ENCODE results near the gene TLCD5. TPM values are rescaled to one million over a fixed set of nuclear protein-coding genes. Genes with fewer than 3 reads are reported as not detected.

Gene TLCD5
- total and polyA plus RNA-seq, 2 donors from 2014 or later, result 4.9 to 6.0 TPM

GRCh38 chr11:120358729-120359128 lies 33.6 kb downstream of the TLCD5 start:
- no peaks in the 10 kb centered on the region for H3K27me3 ChIP-seq (ENCODE audit: control insufficient read depth, insufficient read depth, low read length)
- no peak overlapping the region for H3K9ac ChIP-seq (ENCODE audit: low read length in 3 of 3)
- peaks cover 0 to 2% (median 2%) of the 10 kb centered on the region in 3 donors for H3K4me1 ChIP-seq (ENCODE audit: control insufficient read depth in 2 of 3, insufficient read depth in 2 of 3, low read depth in 1 of 3, low read length in 3 of 3)
- FAIRE-seq (no peak), DNase-seq (no peak)
- intact Hi-C loops (cut with DNase I), result no loop called here
- no peaks in the 10 kb centered on the region for H3K36me3 ChIP-seq (ENCODE audit: control insufficient read depth in 2 of 3, insufficient read depth in 3 of 3, low read length in 3 of 3)
- no peaks in the 10 kb centered on the region for H3K9me3 ChIP-seq (ENCODE audit: control insufficient read depth in 2 of 3, insufficient read depth in 1 of 3, low read length in 3 of 3)
- H3K27ac ChIP-seq (ENCODE audit: low read depth in 2 of 2, low read length in 2 of 2), result no peak overlapping the region
- H3K4me3 ChIP-seq (ENCODE audit: low read length in 3 of 3), result no peak overlapping the region
- TF ChIP-seq CTCF (IDR thresholded peaks at IDR 0.05; ENCODE audit: borderline replicate concordance, extremely low read depth, insufficient read depth), result no peak

GRCh38 chr11:120363436-120363835 lies 38.3 kb downstream of the TLCD5 start:
- Histone ChIP-seq H3K4me1 (ENCODE audit: control insufficient read depth in 2 of 3, insufficient read depth in 2 of 3, low read depth in 1 of 3, low read length in 3 of 3) (peaks cover 0 to 2% (median 0%) of the 10 kb centered on the region in 3 donors), H3K27ac (ENCODE audit: low read depth in 2 of 2, low read length in 2 of 2) (no peak overlapping the region), H3K9me3 (ENCODE audit: control insufficient read depth in 2 of 3, insufficient read depth in 1 of 3, low read length in 3 of 3) (no peaks in the 10 kb centered on the region), H3K36me3 (ENCODE audit: control insufficient read depth in 2 of 3, insufficient read depth in 3 of 3, low read length in 3 of 3) (no peaks in the 10 kb centered on the region), H3K4me3 (ENCODE audit: low read length in 3 of 3) (no peak overlapping the region), H3K9ac (ENCODE audit: low read length in 3 of 3) (no peak overlapping the region), H3K27me3 (ENCODE audit: control insufficient read depth, insufficient read depth, low read length) (no peaks in the 10 kb centered on the region)
- FAIRE-seq (no peak), DNase-seq (no peak)
- no peak for TF ChIP-seq CTCF (IDR thresholded peaks at IDR 0.05; ENCODE audit: borderline replicate concordance, extremely low read depth, insufficient read depth)
- intact Hi-C loops (cut with DNase I), result no loop called here

- intact Hi-C loops (cut with DNase I), result no loop called here
- no peak overlapping the region for H3K4me3 ChIP-seq (ENCODE audit: low read length in 3 of 3)
- H3K9ac ChIP-seq (ENCODE audit: low read length in 3 of 3), result no peak overlapping the region
- no peaks in the 10 kb centered on the region for H3K36me3 ChIP-seq (ENCODE audit: control insufficient read depth in 2 of 3, insufficient read depth in 3 of 3, low read length in 3 of 3)
- no peak for FAIRE-seq
- DNase-seq, result no peak
- H3K27me3 ChIP-seq (ENCODE audit: control insufficient read depth, insufficient read depth, low read length), result no peaks in the 10 kb centered on the region
- H3K4me1 ChIP-seq (ENCODE audit: control insufficient read depth in 2 of 3, insufficient read depth in 2 of 3, low read depth in 1 of 3, low read length in 3 of 3), result no peaks in the 10 kb centered on the region
- H3K27ac ChIP-seq (ENCODE audit: low read depth in 2 of 2, low read length in 2 of 2), result no peak overlapping the region
- no peak for TF ChIP-seq CTCF (IDR thresholded peaks at IDR 0.05; ENCODE audit: borderline replicate concordance, extremely low read depth, insufficient read depth)
- no peaks in the 10 kb centered on the region for H3K9me3 ChIP-seq (ENCODE audit: control insufficient read depth in 2 of 3, insufficient read depth in 1 of 3, low read length in 3 of 3)
These were observed 40.4 kb downstream of the TLCD5 start for GRCh38 chr11:120365512-120365911.

GRCh38 chr11:120372296-120372695 lies 47.2 kb downstream of the TLCD5 start:
- Histone ChIP-seq H3K9ac (ENCODE audit: low read length in 3 of 3) (no peak overlapping the region), H3K36me3 (ENCODE audit: control insufficient read depth in 2 of 3, insufficient read depth in 3 of 3, low read length in 3 of 3) (no peaks in the 10 kb centered on the region), H3K4me1 (ENCODE audit: control insufficient read depth in 2 of 3, insufficient read depth in 2 of 3, low read depth in 1 of 3, low read length in 3 of 3) (peaks cover 0 to 5% (median 2%) of the 10 kb centered on the region in 3 donors), H3K4me3 (ENCODE audit: low read length in 3 of 3) (no peak overlapping the region), H3K9me3 (ENCODE audit: control insufficient read depth in 2 of 3, insufficient read depth in 1 of 3, low read length in 3 of 3) (no peaks in the 10 kb centered on the region), H3K27me3 (ENCODE audit: control insufficient read depth, insufficient read depth, low read length) (no peaks in the 10 kb centered on the region), H3K27ac (ENCODE audit: low read depth in 2 of 2, low read length in 2 of 2) (no peak overlapping the region)
- intact Hi-C loops (cut with DNase I), result no loop called here
- TF ChIP-seq CTCF (IDR thresholded peaks at IDR 0.05; ENCODE audit: borderline replicate concordance, extremely low read depth, insufficient read depth), result no peak
- DNase-seq (no peak), FAIRE-seq (no peak)
